Measurements from ENCODE around the gene BDH1. TPM values are rescaled to one million over a fixed set of nuclear protein-coding genes. Genes with fewer than 3 reads are reported as not detected.

BDH1 gene
- total and polyA plus RNA-seq, 2 of the 13 experiments (the other 11 are each of a cell fraction or from before 2014, with no cell fraction given), result 21.2 to 71.9 TPM

GRCh38 chr3:197520311-197521276 lies 35.2 kb downstream of the BDH1 start (continued):
- TF ChIP-seq HINFP (CRISPR knock-in tag; IDR thresholded peaks at IDR 0.05; ENCODE audit: low read depth) (no peak), NCOA2 (CRISPR knock-in tag; IDR thresholded peaks at IDR 0.05) (no peak; the same call in 1 of the 2 replicates), ZZZ3 (CRISPR knock-in tag; IDR thresholded peaks at IDR 0.05; ENCODE audit: borderline replicate concordance) (no peak), ZNF275 (CRISPR knock-in tag; IDR thresholded peaks at IDR 0.05; ENCODE audit: borderline replicate concordance) (no peak), ZNF777 (CRISPR knock-in tag; IDR thresholded peaks at IDR 0.05) (0 out of 2 replicates have a peak, but pooled peaks have one; percentile 14), GATAD1 (CRISPR knock-in tag; IDR thresholded peaks at IDR 0.05) (no peak), ZNF547 (CRISPR knock-in tag; IDR thresholded peaks at IDR 0.05) (peak; percentile 76), NKX3-1 (CRISPR knock-in tag; IDR thresholded peaks at IDR 0.05) (no peak), MED8 (CRISPR knock-in tag; IDR thresholded peaks at IDR 0.05; ENCODE audit: insufficient replicate concordance) (no peak), HHEX (CRISPR knock-in tag; IDR thresholded peaks at IDR 0.05) (no peak), NR0B2 (CRISPR knock-in tag; IDR thresholded peaks at IDR 0.05) (no peak), TIGD3 (CRISPR knock-in tag; IDR thresholded peaks at IDR 0.05; ENCODE audit: borderline replicate concordance) (no peak), DBP (CRISPR knock-in tag; IDR thresholded peaks at IDR 0.05; ENCODE audit: not compliant biosample characterization) (no peak), BRF2 (CRISPR knock-in tag; IDR thresholded peaks at IDR 0.05) (no peak), ATF3 (CRISPR knock-in tag; IDR thresholded peaks at IDR 0.05) (no peak; the same call in 1 of the 2 replicates), NONO (IDR thresholded peaks at IDR 0.05) (no peak), NONO (CRISPR knock-in tag; conservative IDR thresholded peaks at IDR 0.05) (no peak; the same call in 1 of the 2 replicates), SNAPC5 (CRISPR knock-in tag; IDR thresholded peaks at IDR 0.05; ENCODE audit: borderline replicate concordance) (no peak), MAFG (CRISPR knock-in tag; IDR thresholded peaks at IDR 0.05) (no peak), ZBTB7A (CRISPR knock-in tag; IDR thresholded peaks at IDR 0.05) (no peak)
